ENCODE results near the gene TUSC2. TPM values are rescaled to one million over a fixed set of nuclear protein-coding genes. Genes with fewer than 3 reads are reported as not detected.

The TUSC2 gene
- total and polyA plus RNA-seq, 2 experiments from 2014 or later: 30.0 to 45.6 TPM

GRCh38 chr3:50278880-50279224 lies 49.2 kb downstream of the TUSC2 start, which contains the start of gene LSMEM2:
TSS of gene LSMEM2 (plus strand) at chr3:50279087. CDS start at chr3:50279114, 27 bp downstream.
- no peak within 1 kb of the TSS for H2AFZ ChIP-seq
- H3K36me3 ChIP-seq (replicated peaks; ENCODE audit: insufficient read depth, low read depth): no peaks in the 10 kb centered on the region
- H3K9me3 ChIP-seq (ENCODE audit: low read depth): no peaks in the 10 kb centered on the region
- 90% methylated on average over 2 of the region's 2 CpGs for WGBS (ENCODE audit: low lambda C conversion rate, missing lambda C conversion rate)
- TF ChIP-seq EZH2phosphoT487 (IDR thresholded peaks at IDR 0.05; ENCODE audit: low read depth, severe bottlenecking, unreplicated experiment): no peak
- no peak for TF ChIP-seq CTCF (IDR thresholded peaks at IDR 0.05; ENCODE audit: poor library complexity)
- TF ChIP-seq EZH2 (IDR thresholded peaks at IDR 0.05; ENCODE audit: borderline replicate concordance): no peak
- H3K4me2 ChIP-seq: no peak within 1 kb of the TSS
- no peak for DNase-seq (ENCODE audit: low spot score)
- no peaks in the 10 kb centered on the region for H3K4me1 ChIP-seq (ENCODE audit: insufficient read depth)
- H3K27ac ChIP-seq: no peak within 1 kb of the TSS
- peaks cover 10% of the 10 kb centered on the region for H3K27me3 ChIP-seq
- H3K4me3 ChIP-seq: no peak within 1 kb of the TSS
- H4K20me1 ChIP-seq (ENCODE audit: insufficient read depth, poor library complexity, severe bottlenecking): no peaks in the 10 kb centered on the region
- no peaks in the 10 kb centered on the region for H3K9me2 ChIP-seq (replicated peaks; ENCODE audit: insufficient read depth)
- no peaks in the 10 kb centered on the region for H3K79me2 ChIP-seq

DNA sequence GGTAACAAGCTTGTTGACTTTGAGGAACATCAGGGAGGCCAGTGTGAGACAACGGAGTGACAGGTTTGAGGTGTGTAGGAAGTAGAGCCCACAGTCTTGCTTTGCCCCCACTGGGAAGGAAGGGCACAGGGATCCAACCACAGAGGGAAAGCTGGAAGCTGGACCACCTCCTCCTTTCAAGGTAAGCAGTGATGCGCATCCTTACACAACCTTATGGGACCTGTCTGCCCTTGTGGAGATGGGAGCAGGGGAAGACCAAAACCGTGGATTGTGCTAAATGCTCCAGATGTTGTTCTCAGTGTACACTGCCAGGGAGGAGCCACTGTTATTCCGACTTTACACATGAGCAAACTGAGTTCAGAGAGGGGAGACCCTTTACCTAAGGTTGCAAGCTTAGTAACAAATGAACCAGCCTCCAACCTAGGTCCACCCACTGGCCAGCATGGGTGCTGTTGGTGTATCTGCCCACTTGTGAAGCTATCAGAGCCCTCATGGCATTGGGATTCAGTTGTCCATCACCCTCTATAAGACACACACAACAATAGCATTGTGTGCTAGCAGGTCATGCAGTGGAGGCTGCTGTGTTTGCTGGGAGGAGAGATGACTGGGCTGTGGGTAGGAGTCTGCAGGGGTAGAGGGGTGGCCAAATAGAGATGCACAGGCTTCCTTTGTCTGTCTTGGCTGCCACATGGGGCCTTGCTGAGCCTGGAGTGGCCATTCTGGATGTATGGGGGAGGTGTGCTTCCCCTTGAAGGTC lies 49.7 kb downstream of the TUSC2 start:
- Histone ChIP-seq H3K9me2 (replicated peaks; ENCODE audit: insufficient read depth) (no peaks in the 10 kb centered on the region), H3K4me3 (no peak overlapping the region), H3K79me2 (no peaks in the 10 kb centered on the region), H3K27ac (no peak overlapping the region), H3K4me2 (no peak overlapping the region), H3K4me1 (ENCODE audit: insufficient read depth) (no peaks in the 10 kb centered on the region), H3K9me3 (ENCODE audit: low read depth) (no peaks in the 10 kb centered on the region), H4K20me1 (ENCODE audit: insufficient read depth, poor library complexity, severe bottlenecking) (no peaks in the 10 kb centered on the region), H2AFZ (no peak overlapping the region), H3K27me3 (peaks cover 10% of the 10 kb centered on the region), H3K36me3 (replicated peaks; ENCODE audit: insufficient read depth, low read depth) (no peaks in the 10 kb centered on the region)
- WGBS (ENCODE audit: low lambda C conversion rate, missing lambda C conversion rate): 83% methylated on average over 4 of the region's 4 CpGs
- no peak for DNase-seq (ENCODE audit: low spot score)
- TF ChIP-seq EZH2 (IDR thresholded peaks at IDR 0.05; ENCODE audit: borderline replicate concordance) (no peak), CTCF (IDR thresholded peaks at IDR 0.05; ENCODE audit: poor library complexity) (no peak), EZH2phosphoT487 (IDR thresholded peaks at IDR 0.05; ENCODE audit: low read depth, severe bottlenecking, unreplicated experiment) (no peak)

DNA sequence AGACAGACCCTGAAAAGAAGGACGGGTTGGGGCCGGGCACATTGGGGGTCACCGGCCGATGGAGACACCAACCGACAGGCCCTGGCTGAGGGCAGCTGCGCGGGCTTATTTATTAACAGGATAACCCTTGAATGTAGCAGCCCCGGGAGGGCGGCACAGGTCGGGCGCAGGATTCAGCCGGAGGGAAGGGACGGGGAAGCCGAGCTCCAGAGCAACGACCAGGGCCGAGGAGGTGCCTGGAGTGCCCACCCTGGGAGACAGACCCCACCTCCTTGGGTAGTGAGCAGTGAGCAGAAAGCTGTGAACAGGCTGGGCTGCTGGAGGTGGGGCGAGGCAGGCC lies 51.3 kb downstream of the TUSC2 start:
- Histone ChIP-seq H3K4me3 (no peak overlapping the region), H3K4me2 (no peak overlapping the region), H2AFZ (no peak overlapping the region), H3K27ac (no peak overlapping the region), H3K79me2 (peaks cover 2% of the 10 kb centered on the region), H3K36me3 (replicated peaks; ENCODE audit: insufficient read depth, low read depth) (no peaks in the 10 kb centered on the region), H4K20me1 (ENCODE audit: insufficient read depth, poor library complexity, severe bottlenecking) (no peaks in the 10 kb centered on the region), H3K4me1 (ENCODE audit: insufficient read depth) (peaks cover 11% of the 10 kb centered on the region), H3K27me3 (peaks cover 10% of the 10 kb centered on the region), H3K9me3 (ENCODE audit: low read depth) (no peaks in the 10 kb centered on the region), H3K9me2 (replicated peaks; ENCODE audit: insufficient read depth) (no peaks in the 10 kb centered on the region)
- WGBS (ENCODE audit: low lambda C conversion rate, missing lambda C conversion rate): 93% methylated on average over 17 of the region's 17 CpGs
- DNase-seq (ENCODE audit: low spot score): no peak
- TF ChIP-seq EZH2 (IDR thresholded peaks at IDR 0.05; ENCODE audit: borderline replicate concordance) (no peak), EZH2phosphoT487 (IDR thresholded peaks at IDR 0.05; ENCODE audit: low read depth, severe bottlenecking, unreplicated experiment) (no peak), CTCF (IDR thresholded peaks at IDR 0.05; ENCODE audit: poor library complexity) (no peak)

Measured in hepatocyte (in vitro differentiated cells).